KOPT-K1 (cell line): Measurements from ENCODE around the gene VDR.

Experiments used
- H3K27ac ChIP-seq: fragments of 200-600 bp; sonication (generic); 2 replicates; pipeline ENCODE4 v1.5.1; 2016; ENCODE audit warnings: antibody characterized with exemption, mild to moderate bottlenecking, low read depth, low read length; ENCODE audit not compliant: poor library complexity, severe bottlenecking
- H3K36me3 ChIP-seq: fragments of 200-600 bp; sonication (generic); 2 replicates; pipeline ENCODE4 v1.5.1; 2017; ENCODE audit warnings: antibody characterized with exemption, mild to moderate bottlenecking, low read length, moderate library complexity; ENCODE audit not compliant: insufficient read depth
- H3K9me3 ChIP-seq: fragments of 200-600 bp; sonication (generic); 2 replicates; pipeline ENCODE4 v1.5.1; 2017; ENCODE audit warnings: antibody characterized with exemption, low read length, mild to moderate bottlenecking; ENCODE audit not compliant: insufficient read depth, poor library complexity, severe bottlenecking

The VDR gene

GRCh38 chr12:47940773-47941474 lies 36.1 kb upstream of the VDR start:
- Histone ChIP-seq H3K36me3 (no peaks in the 10 kb centered on the region), H3K9me3 (no peaks in the 10 kb centered on the region), H3K27ac (no peak overlapping the region)

GRCh38 chr12:47939009-47939601 lies 34.3 kb upstream of the VDR start:
- Histone ChIP-seq H3K9me3 (no peaks in the 10 kb centered on the region), H3K27ac (no peak overlapping the region), H3K36me3 (no peaks in the 10 kb centered on the region)

- H3K36me3 ChIP-seq: no peaks in the 10 kb centered on the region
- no peak overlapping the region for H3K27ac ChIP-seq
- H3K9me3 ChIP-seq: no peaks in the 10 kb centered on the region
These were observed 33.8 kb upstream of the VDR start for GRCh38 chr12:47938594-47938993.

GRCh38 chr12:47938093-47938492 lies 33.3 kb upstream of the VDR start:
- Histone ChIP-seq H3K36me3 (no peaks in the 10 kb centered on the region), H3K27ac (no peak overlapping the region), H3K9me3 (no peaks in the 10 kb centered on the region)

- H3K9me3 ChIP-seq: no peaks in the 10 kb centered on the region
- no peak overlapping the region for H3K27ac ChIP-seq
- H3K36me3 ChIP-seq: no peaks in the 10 kb centered on the region
These were observed 30.4 kb upstream of the VDR start for GRCh38 chr12:47935184-47935583.

GRCh38 chr12:47931187-47931586 lies 26.4 kb upstream of the VDR start:
- Histone ChIP-seq H3K9me3 (peaks cover 4% of the 10 kb centered on the region), H3K36me3 (no peaks in the 10 kb centered on the region), H3K27ac (no peak overlapping the region)

GRCh38 chr12:47930634-47931033 lies 25.8 kb upstream of the VDR start:
- Histone ChIP-seq H3K9me3 (peaks cover 4% of the 10 kb centered on the region), H3K36me3 (no peaks in the 10 kb centered on the region), H3K27ac (no peak overlapping the region)

GRCh38 chr12:47927346-47927745 lies 22.6 kb upstream of the VDR start:
- Histone ChIP-seq H3K9me3 (peaks cover 4% of the 10 kb centered on the region), H3K27ac (no peak overlapping the region), H3K36me3 (no peaks in the 10 kb centered on the region)

- no peaks in the 10 kb centered on the region for H3K9me3 ChIP-seq
- H3K36me3 ChIP-seq: no peaks in the 10 kb centered on the region
- no peak overlapping the region for H3K27ac ChIP-seq
These were observed 17.1 kb upstream of the VDR start for GRCh38 chr12:47921907-47922306.

- Histone ChIP-seq H3K36me3 (no peaks in the 10 kb centered on the region), H3K9me3 (no peaks in the 10 kb centered on the region), H3K27ac (no peak overlapping the region)
These were observed 16.1 kb upstream of the VDR start for GRCh38 chr12:47920913-47921312.

- H3K9me3 ChIP-seq: peaks cover 11% of the 10 kb centered on the region
- no peak overlapping the region for H3K27ac ChIP-seq
- no peaks in the 10 kb centered on the region for H3K36me3 ChIP-seq
These were observed 8.3 kb upstream of the VDR start for GRCh38 chr12:47913081-47913480.

GRCh38 chr12:47912556-47912955 lies 7.8 kb upstream of the VDR start:
- Histone ChIP-seq H3K27ac (no peak overlapping the region), H3K36me3 (no peaks in the 10 kb centered on the region), H3K9me3 (peaks cover 11% of the 10 kb centered on the region)

- H3K27ac ChIP-seq: no peak overlapping the region
- no peaks in the 10 kb centered on the region for H3K36me3 ChIP-seq
- H3K9me3 ChIP-seq: peaks cover 11% of the 10 kb centered on the region
These were observed 6.2 kb upstream of the VDR start for GRCh38 chr12:47910981-47911380.

GRCh38 chr12:47910486-47910885 lies 5.7 kb upstream of the VDR start:
- H3K36me3 ChIP-seq: no peaks in the 10 kb centered on the region
- H3K27ac ChIP-seq: no peak overlapping the region
- H3K9me3 ChIP-seq: peaks cover 11% of the 10 kb centered on the region

GRCh38 chr12:47909839-47910465 lies 5.2 kb upstream of the VDR start:
- H3K36me3 ChIP-seq: no peaks in the 10 kb centered on the region
- H3K9me3 ChIP-seq: peaks cover 11% of the 10 kb centered on the region
- H3K27ac ChIP-seq: no peak overlapping the region

GRCh38 chr12:47908738-47909137 lies 3.9 kb upstream of the VDR start:
- H3K27ac ChIP-seq: no peak overlapping the region
- peaks cover 7% of the 10 kb centered on the region for H3K9me3 ChIP-seq
- no peaks in the 10 kb centered on the region for H3K36me3 ChIP-seq
